Measurements from ENCODE around the gene SERP1.

The SERP1 gene
- 161 to 175 reads per million in 2 donors for total RNA-seq

GRCh38 chr3:150546226-150547044 is at the start of gene SERP1, which contains the start of gene EIF2A:
Gene SERP1 (minus strand): TSS chr3:150546496. CDS start chr3:150546135, 361 bp downstream.
Gene EIF2A (plus strand): TSS chr3:150546787. CDS start chr3:150546803, 16 bp downstream.
- DNase-seq: peak; percentile 98

- DNase-seq: no peak
These were observed 47.9 kb upstream of the SERP1 start for GRCh38 chr3:150594150-150594549.

GRCh38 chr3:150589759-150590158 is 43.5 kb upstream of the SERP1 start:
- DNase-seq: no peak

- DNase-seq: no peak
These were observed 41.9 kb upstream of the SERP1 start for GRCh38 chr3:150588027-150588830.

GRCh38 chr3:150583028-150583427 is 36.7 kb upstream of the SERP1 start:
- no peak for DNase-seq

GRCh38 chr3:150582620-150583019 is 36.3 kb upstream of the SERP1 start:
- DNase-seq: no peak

GRCh38 chr3:150581174-150581573 is 34.9 kb upstream of the SERP1 start:
- no peak for DNase-seq

- DNase-seq: no peak
These were observed 31.6 kb upstream of the SERP1 start for GRCh38 chr3:150577855-150578254.

- no peak for DNase-seq
These were observed 21.0 kb upstream of the SERP1 start for GRCh38 chr3:150567328-150567727.

- no peak for DNase-seq
These were observed 17.9 kb upstream of the SERP1 start for GRCh38 chr3:150564243-150564642.

- DNase-seq: no peak
These were observed 11.4 kb upstream of the SERP1 start for GRCh38 chr3:150557725-150558124.

- DNase-seq: no peak
These were observed 10.5 kb upstream of the SERP1 start for GRCh38 chr3:150556792-150557191.

- DNase-seq: no peak
These were observed 9.7 kb upstream of the SERP1 start for GRCh38 chr3:150555859-150556436.

GRCh38 chr3:150547045-150547741 is 897 bp upstream of the SERP1 start:
- no peak for DNase-seq

- DNase-seq: peak; percentile 35
These were observed 674 bp downstream of the SERP1 start for GRCh38 chr3:150545419-150546225.

- DNase-seq: no peak
These were observed 1.6 kb downstream of the SERP1 start for GRCh38 chr3:150544726-150545125.

- no peak for DNase-seq
These were observed 2.3 kb downstream of the SERP1 start for GRCh38 chr3:150544041-150544440.

- DNase-seq: no peak
These were observed 2.8 kb downstream of the SERP1 start for GRCh38 chr3:150543531-150543930.

GRCh38 chr3:150543128-150543527 is 3.2 kb downstream of the SERP1 start:
- no peak for DNase-seq

- DNase-seq: no peak
These were observed 5.3 kb downstream of the SERP1 start for GRCh38 chr3:150540991-150541390.

GRCh38 chr3:150540297-150540696 is 6.0 kb downstream of the SERP1 start:
- DNase-seq: no peak
